ENCODE data around the gene DENND1A.

GRCh38 chr9:123652416-123652815 lies 277.5 kb downstream of the DENND1A start:
- no peak for TF ChIP-seq SIN3A (IDR thresholded peaks at IDR 0.05; ENCODE audit: borderline replicate concordance, insufficient read depth, low read length)
- TF ChIP-seq POLR2AphosphoS5 (IDR thresholded peaks at IDR 0.05; ENCODE audit: low read depth, low read length) = no peak

All from PFSK-1 (cell line).